GM12892 (cell line): ENCODE data around the gene RMND1.

Experiments used
- DNase-seq: peaks from one replicate; pipeline ENCODE4 v3.0.0; 2011; ENCODE audit not compliant: insufficient read length
- FAIRE-seq: peaks from 2 replicates; lab custom pipeline; 2011; peaks lifted over from hg19 to GRCh38; lab: Jason Lieb, UNC
- POLR2A ChIP-seq: IDR thresholded peaks from 2 replicates; pipeline ENCODE4 v1.6.1; 2011; ENCODE audit warnings: low read depth, low read length, control low read depth
- POLR2AphosphoS5 ChIP-seq: IDR thresholded peaks from 2 replicates; pipeline ENCODE4 v1.6.1; 2011; ENCODE audit warnings: low read depth, low read length, control low read depth
- TAF1 ChIP-seq: IDR thresholded peaks from 2 replicates; pipeline ENCODE4 v1.6.1; 2011; ENCODE audit warnings: low read depth, mild to moderate bottlenecking, control low read depth, low read length, borderline replicate concordance

RMND1 gene

GRCh38 chr6:151447237-151447636 lies 4.7 kb downstream of the RMND1 start:
- no peak for FAIRE-seq
- TF ChIP-seq POLR2AphosphoS5: no peak
- no peak for TF ChIP-seq POLR2A
- no peak for TF ChIP-seq TAF1
- no peak for DNase-seq

GRCh38 chr6:151445482-151445881 lies 6.4 kb downstream of the RMND1 start:
- no peak for FAIRE-seq
- DNase-seq: no peak
- TF ChIP-seq POLR2A: no peak
- TF ChIP-seq TAF1: no peak
- TF ChIP-seq POLR2AphosphoS5: no peak

DNA sequence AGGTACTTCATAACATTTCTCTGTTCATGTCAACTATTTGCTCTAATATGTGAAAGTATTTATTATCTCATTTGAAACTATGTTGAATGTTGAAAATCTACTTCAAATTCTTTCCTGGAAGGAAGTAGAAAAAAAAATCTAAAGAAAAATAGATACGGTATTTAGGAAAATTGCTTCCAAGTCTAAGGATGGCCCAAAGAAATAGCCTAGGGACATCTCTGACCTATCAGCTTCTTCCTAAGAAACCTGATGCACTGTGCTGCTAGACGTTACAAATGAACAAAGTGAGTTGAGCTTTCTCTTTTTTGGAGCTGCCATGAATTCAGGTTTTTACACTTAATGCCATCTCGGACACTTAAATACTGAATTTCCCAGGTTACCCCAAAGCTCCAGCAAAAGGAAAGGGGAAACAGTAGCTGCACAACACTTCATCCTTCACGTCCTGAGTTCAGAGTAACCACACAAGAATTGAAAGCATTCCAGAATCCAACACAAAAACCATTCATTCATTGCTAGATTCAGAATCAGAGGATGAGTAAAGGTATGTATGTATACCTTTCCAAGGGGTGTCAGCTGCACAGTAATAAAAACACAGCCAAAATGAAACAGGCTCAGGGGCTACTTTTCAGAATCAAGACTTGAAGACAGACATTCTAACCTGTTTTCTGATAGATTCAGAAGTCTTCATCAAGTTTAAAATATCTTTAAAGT lies 7.9 kb downstream of the RMND1 start:
- FAIRE-seq: no peak
- TF ChIP-seq POLR2AphosphoS5 (no peak), TAF1 (no peak), POLR2A (no peak)
- DNase-seq: no peak

DNA sequence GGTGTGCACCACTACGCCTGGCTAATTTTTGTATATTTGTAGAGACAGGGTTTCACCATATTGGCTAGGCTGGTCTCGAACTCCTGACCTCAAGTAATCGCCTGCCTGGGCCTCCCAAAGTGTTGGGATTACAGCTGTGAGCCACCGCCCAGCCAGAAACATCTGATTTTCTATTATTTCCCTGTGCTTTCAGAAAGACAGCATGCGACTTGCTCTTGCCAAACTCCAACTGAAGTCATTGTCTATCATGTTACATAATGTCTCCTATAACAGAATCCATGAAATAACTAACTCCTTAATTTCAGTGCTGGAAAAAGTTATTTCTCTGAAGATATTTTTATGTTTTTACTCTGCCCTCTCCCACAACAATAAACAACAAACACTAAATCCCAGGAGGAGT lies 8.5 kb downstream of the RMND1 start:
- DNase-seq (no peak), FAIRE-seq (no peak)
- no peak for TF ChIP-seq POLR2A
- TF ChIP-seq TAF1: no peak
- no peak for TF ChIP-seq POLR2AphosphoS5

DNA sequence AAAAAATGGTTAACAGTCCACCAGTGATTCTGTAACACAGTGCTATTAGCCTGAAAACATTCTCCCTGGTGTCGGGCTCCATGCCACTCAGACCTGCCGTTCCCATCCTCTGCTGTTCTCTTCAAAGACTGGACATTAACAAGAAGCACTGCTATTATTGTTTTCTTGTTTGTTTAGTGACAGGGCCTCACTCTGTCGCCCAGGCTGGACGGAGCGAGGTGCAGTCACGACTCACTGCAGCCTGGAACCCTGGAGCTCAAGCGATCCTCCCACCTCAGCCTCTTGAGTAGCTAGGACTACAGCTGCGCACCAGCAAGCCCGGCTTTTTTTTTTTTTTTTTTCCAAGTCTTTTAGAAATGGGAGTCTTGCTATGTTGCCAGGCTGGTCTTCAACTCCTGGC lies 9.6 kb downstream of the RMND1 start:
- FAIRE-seq: no peak
- no peak for TF ChIP-seq TAF1
- no peak for TF ChIP-seq POLR2A
- TF ChIP-seq POLR2AphosphoS5: no peak
- no peak for DNase-seq

GRCh38 chr6:151441390-151442166 lies 10.3 kb downstream of the RMND1 start:
- FAIRE-seq (no peak), DNase-seq (no peak)
- TF ChIP-seq POLR2A (no peak), POLR2AphosphoS5 (no peak), TAF1 (no peak)

GRCh38 chr6:151440930-151441329 lies 11.0 kb downstream of the RMND1 start:
- TF ChIP-seq POLR2AphosphoS5 (no peak), TAF1 (no peak), POLR2A (no peak)
- DNase-seq: no peak
- FAIRE-seq: no peak

- TF ChIP-seq POLR2A (no peak), TAF1 (no peak), POLR2AphosphoS5 (no peak)
- FAIRE-seq (no peak), DNase-seq (no peak)
Measured at GRCh38 chr6:151440498-151440897, 11.4 kb downstream of the RMND1 start.

GRCh38 chr6:151437401-151437800 lies 14.5 kb downstream of the RMND1 start:
- DNase-seq: no peak
- no peak for TF ChIP-seq TAF1
- TF ChIP-seq POLR2AphosphoS5: no peak
- TF ChIP-seq POLR2A: no peak
- no peak for FAIRE-seq

DNA sequence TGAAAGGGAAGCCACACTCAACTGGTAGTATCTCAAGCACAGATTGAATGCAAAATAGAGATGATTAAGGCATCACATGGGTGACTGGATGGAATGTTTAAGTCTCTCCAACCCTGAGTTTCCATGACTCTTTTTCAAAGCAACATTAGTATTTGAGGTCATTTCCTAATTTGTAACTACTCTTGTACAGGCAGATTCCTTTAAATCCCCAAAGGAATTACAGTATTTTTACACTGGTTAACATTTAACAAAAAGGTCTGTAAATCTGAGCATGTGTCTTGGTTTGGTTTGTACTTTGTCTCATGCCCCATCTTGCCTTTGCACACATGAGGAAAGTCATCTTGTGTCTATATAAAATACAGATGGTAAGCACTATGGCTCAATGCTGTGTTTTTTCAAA lies 15.1 kb downstream of the RMND1 start:
- no peak for FAIRE-seq

DNA sequence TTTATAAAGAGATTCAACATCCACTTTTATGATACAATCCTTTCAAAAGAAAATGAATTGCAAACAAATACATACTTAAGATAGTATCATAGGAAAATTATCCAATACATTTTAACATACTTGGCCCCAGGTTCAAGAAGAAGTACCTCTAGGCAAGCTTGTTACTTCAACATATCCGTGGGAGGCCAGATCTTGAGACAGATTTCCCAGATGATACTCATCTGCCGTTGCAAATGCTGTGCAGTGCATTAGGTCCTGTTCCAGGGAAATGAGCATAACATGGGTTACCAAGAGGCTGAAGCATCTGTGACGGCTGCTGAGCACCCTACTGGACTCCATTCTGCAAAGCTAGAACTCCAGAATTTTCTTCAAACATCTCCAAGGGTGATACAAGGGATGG lies 15.6 kb downstream of the RMND1 start:
- TF ChIP-seq TAF1 (no peak), POLR2A (no peak), POLR2AphosphoS5 (no peak)
- no peak for DNase-seq
- no peak for FAIRE-seq

More for the DNA sequence above, 15.1 kb downstream of the RMND1 start:
- TF ChIP-seq POLR2AphosphoS5: no peak
- TF ChIP-seq TAF1: no peak
- no peak for TF ChIP-seq POLR2A
- no peak for DNase-seq
